Esophagus muscularis mucosa (tissue), 4 donors: ENCODE data around the gene PLA1A.

ENCODE experiments used
- CTCF ChIP-seq, 3 experiments: fragments of 200-600 bp in 2 of 3; fragments of 450-650 bp in 1 of 3; sonication (generic) in 2 of 3; IDR thresholded peaks; one replicate each; pipeline ENCODE4 v1.5.1; 2017 to 2019; ENCODE audit warnings: antibody characterized with exemption in 3 of 3, mild to moderate bottlenecking in 2 of 3, moderate library complexity in 1 of 3
- EP300 ChIP-seq: sonication (generic); formaldehyde crosslinking; IDR thresholded peaks from one replicate; pipeline ENCODE4 v1.6.1; 2017; ENCODE audit warnings: antibody characterized with exemption
- POLR2A ChIP-seq: fragments of 450-650 bp; IDR thresholded peaks from one replicate; pipeline ENCODE4 v1.6.1; 2017; ENCODE audit warnings: antibody characterized with exemption, moderate library complexity, mild to moderate bottlenecking, low read depth
- POLR2AphosphoS5 ChIP-seq, 2 donors: sonication (generic); formaldehyde crosslinking; IDR thresholded peaks; one replicate each; pipeline ENCODE4 v1.6.1; 2017; ENCODE audit warnings: antibody characterized with exemption in 2 of 2

GRCh38 chr3:119658994-119659393 is 61.3 kb downstream of the PLA1A start:
- TF ChIP-seq EP300 (no peak), CTCF (IDR thresholded peaks at IDR 0.05) (no peak), POLR2A (no peak), POLR2AphosphoS5 (IDR thresholded peaks at IDR 0.05) (no peak)
